ENCODE data around the gene RNPEP. TPM values are rescaled to one million over a fixed set of nuclear protein-coding genes. Genes with fewer than 3 reads are reported as not detected.

Gene RNPEP
- total RNA-seq, 1 donor from 2014 or later = 42.1 TPM

DNA sequence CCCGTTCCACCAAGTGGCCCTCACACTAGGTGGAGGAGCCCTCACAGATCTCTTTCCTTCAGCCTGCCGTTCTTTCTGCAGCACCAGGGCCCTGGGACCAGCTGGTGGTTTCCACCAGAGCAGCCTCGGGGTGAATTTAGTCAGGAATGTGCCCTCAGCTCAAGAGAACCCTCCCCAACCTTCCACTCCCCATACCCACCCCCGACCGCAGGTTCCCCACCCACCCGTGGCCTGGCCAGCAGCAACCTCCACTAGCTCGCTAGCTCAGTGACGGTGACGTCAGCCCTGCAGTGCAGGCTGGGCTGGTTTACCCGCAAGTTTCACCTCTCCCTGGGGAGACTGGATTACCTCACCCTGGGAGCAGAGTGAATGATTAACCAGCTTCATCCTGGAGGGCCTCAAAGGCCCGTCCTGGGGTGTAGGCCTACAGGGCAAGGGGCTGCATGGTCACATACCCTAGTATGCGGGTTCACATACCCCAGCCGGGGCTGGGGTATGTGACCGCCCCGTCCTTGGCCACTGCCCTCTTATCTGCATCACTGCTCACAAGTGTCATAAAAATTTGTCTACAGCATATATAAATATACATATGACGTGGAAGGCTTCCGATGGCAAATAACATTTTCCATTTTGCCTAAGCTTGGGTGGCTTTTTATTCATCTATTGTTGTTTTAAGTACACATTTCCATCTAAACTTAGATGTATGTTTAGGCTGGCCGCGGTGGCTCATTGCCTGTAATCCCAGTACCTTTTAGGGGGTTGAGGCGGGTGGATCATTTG, 52.4 kb downstream of the RNPEP start:
- Mint-ChIP-seq H3K27me3 (ENCODE audit: low read depth) (no peaks in the 10 kb centered on the region), H3K9me3 (ENCODE audit: low read depth) (no peaks in the 10 kb centered on the region), H3K27ac (ENCODE audit: unreplicated experiment) (peak overlapping the region; percentile 83), H3K36me3 (ENCODE audit: low read depth) (no peaks in the 10 kb centered on the region), H3K4me1 (ENCODE audit: low read depth) (peaks cover 19% of the 10 kb centered on the region), H3K4me3 (ENCODE audit: unreplicated experiment) (no peak overlapping the region)
- peak; percentile 96 for DNase-seq (ENCODE audit: low spot score)
- TF ChIP-seq, protein P1, sequence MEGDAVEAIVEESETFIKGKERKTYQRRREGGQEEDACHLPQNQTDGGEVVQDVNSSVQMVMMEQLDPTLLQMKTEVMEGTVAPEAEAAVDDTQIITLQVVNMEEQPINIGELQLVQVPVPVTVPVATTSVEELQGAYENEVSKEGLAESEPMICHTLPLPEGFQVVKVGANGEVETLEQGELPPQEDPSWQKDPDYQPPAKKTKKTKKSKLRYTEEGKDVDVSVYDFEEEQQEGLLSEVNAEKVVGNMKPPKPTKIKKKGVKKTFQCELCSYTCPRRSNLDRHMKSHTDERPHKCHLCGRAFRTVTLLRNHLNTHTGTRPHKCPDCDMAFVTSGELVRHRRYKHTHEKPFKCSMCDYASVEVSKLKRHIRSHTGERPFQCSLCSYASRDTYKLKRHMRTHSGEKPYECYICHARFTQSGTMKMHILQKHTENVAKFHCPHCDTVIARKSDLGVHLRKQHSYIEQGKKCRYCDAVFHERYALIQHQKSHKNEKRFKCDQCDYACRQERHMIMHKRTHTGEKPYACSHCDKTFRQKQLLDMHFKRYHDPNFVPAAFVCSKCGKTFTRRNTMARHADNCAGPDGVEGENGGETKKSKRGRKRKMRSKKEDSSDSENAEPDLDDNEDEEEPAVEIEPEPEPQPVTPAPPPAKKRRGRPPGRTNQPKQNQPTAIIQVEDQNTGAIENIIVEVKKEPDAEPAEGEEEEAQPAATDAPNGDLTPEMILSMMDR (IDR thresholded peaks at IDR 0.05) = no peak

GRCh38 chr1:202036595-202037387, 54.3 kb downstream of the RNPEP start:
- H3K4me1 Mint-ChIP-seq (ENCODE audit: low read depth) = peaks cover 19% of the 10 kb centered on the region
- no peak for DNase-seq (ENCODE audit: low spot score)
- H3K9me3 Mint-ChIP-seq (ENCODE audit: low read depth) = no peaks in the 10 kb centered on the region
- TF ChIP-seq, protein P1 (IDR thresholded peaks at IDR 0.05) = no peak
- no peaks in the 10 kb centered on the region for H3K27me3 Mint-ChIP-seq (ENCODE audit: low read depth)
- H3K27ac Mint-ChIP-seq (ENCODE audit: unreplicated experiment) = no peak overlapping the region
- H3K4me3 Mint-ChIP-seq (ENCODE audit: unreplicated experiment) = no peak overlapping the region
- no peaks in the 10 kb centered on the region for H3K36me3 Mint-ChIP-seq (ENCODE audit: low read depth)

DNA sequence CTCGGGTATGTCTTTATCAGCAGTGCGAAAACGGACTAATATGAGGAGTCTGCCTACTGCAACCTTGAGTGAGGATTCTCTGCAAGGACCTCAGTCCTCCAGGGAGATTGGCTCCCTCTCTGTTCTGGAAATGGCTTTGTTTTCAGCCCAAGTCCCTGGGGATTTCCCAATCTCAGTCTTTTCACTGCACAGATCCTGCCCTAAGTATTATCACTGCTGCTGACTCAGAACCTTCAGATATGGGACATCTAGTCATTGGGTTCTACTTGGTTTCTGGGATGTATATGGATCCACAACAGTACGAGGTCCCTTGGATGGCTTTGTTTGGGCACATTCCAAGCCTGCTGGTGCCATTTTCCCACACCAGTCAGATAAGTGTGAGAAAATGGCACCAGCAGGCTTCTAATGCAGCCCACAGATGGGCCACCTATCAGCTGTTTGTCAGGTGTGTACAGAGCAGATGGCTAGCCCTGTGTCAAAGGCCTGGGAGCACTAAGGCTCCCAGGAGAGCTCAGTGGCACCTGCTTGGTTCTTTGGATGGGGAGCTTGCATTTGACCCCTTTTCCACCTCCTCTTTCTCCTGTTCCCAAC, 55.4 kb downstream of the RNPEP start:
- H3K27ac Mint-ChIP-seq (ENCODE audit: unreplicated experiment) = no peak overlapping the region
- peaks cover 19% of the 10 kb centered on the region for H3K4me1 Mint-ChIP-seq (ENCODE audit: low read depth)
- no peak for DNase-seq (ENCODE audit: low spot score)
- H3K4me3 Mint-ChIP-seq (ENCODE audit: unreplicated experiment) = no peak overlapping the region
- no peaks in the 10 kb centered on the region for H3K27me3 Mint-ChIP-seq (ENCODE audit: low read depth)
- TF ChIP-seq, protein P1 (IDR thresholded peaks at IDR 0.05) = no peak
- H3K36me3 Mint-ChIP-seq (ENCODE audit: low read depth) = no peaks in the 10 kb centered on the region
- no peaks in the 10 kb centered on the region for H3K9me3 Mint-ChIP-seq (ENCODE audit: low read depth)

- no peak for DNase-seq (ENCODE audit: low spot score)
- H3K27ac Mint-ChIP-seq (ENCODE audit: unreplicated experiment) = no peak overlapping the region
- no peaks in the 10 kb centered on the region for H3K27me3 Mint-ChIP-seq (ENCODE audit: low read depth)
- no peaks in the 10 kb centered on the region for H3K9me3 Mint-ChIP-seq (ENCODE audit: low read depth)
- TF ChIP-seq, protein P1 (IDR thresholded peaks at IDR 0.05) = no peak
- no peak overlapping the region for H3K4me3 Mint-ChIP-seq (ENCODE audit: unreplicated experiment)
- no peaks in the 10 kb centered on the region for H3K36me3 Mint-ChIP-seq (ENCODE audit: low read depth)
- peaks cover 19% of the 10 kb centered on the region for H3K4me1 Mint-ChIP-seq (ENCODE audit: low read depth)
Measured at GRCh38 chr1:202038688-202039346, 56.4 kb downstream of the RNPEP start.

GRCh38 chr1:202045705-202046104, 63.3 kb downstream of the RNPEP start:
- TF ChIP-seq, protein P1 (IDR thresholded peaks at IDR 0.05) = no peak
- Mint-ChIP-seq H3K36me3 (ENCODE audit: low read depth) (no peaks in the 10 kb centered on the region), H3K4me1 (ENCODE audit: low read depth) (no peaks in the 10 kb centered on the region), H3K27me3 (ENCODE audit: low read depth) (peaks cover 3% of the 10 kb centered on the region), H3K27ac (ENCODE audit: unreplicated experiment) (no peak overlapping the region), H3K4me3 (ENCODE audit: unreplicated experiment) (no peak overlapping the region), H3K9me3 (ENCODE audit: low read depth) (no peaks in the 10 kb centered on the region)
- DNase-seq (ENCODE audit: low spot score) = no peak

Data from chondrocyte (in vitro differentiated cells).